A673 (cell line): ENCODE results near the gene TOMM5.

Experiments used
- EZH2 ChIP-seq: fragments of 200-600 bp; sonication (generic); IDR thresholded peaks from 2 replicates; pipeline ENCODE4 v1.6.1; 2017; ENCODE audit warnings: borderline replicate concordance, low read depth, mild to moderate bottlenecking, mixed read lengths, antibody characterized with exemption, low read length; ENCODE audit not compliant: poor library complexity, severe bottlenecking
- TF ChIP-seq, protein P1 (sequence below): fragments of 300-800, 200-600 bp; sonication (generic); conservative IDR thresholded peaks from 2 replicates; pipeline ENCODE4 v1.5.1; 2017; ENCODE audit warnings: low read depth, mild to moderate bottlenecking, antibody characterized with exemption, low read length, moderate library complexity, mixed read lengths

DNA sequence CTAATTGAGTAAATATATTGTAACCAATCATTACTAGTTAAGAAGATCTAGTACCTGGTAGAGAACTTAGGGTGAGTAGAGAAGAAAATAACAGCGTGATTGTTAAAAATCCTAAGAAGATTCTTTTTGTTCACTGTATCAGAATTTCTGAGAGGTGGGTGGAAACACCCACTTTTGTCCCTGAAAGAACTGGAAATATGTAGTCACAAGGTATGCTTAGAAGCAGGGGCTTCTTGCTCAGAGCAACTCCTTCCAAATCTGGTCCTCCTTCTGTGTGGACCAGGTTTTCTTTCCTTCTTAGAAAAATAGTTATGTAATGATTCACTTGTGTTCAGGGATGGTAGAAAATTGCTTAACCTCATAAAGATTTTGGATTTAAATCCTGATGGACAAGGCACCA is 11.9 kb upstream of the TOMM5 start:
- no peak for TF ChIP-seq EZH2
- TF ChIP-seq, protein P1, sequence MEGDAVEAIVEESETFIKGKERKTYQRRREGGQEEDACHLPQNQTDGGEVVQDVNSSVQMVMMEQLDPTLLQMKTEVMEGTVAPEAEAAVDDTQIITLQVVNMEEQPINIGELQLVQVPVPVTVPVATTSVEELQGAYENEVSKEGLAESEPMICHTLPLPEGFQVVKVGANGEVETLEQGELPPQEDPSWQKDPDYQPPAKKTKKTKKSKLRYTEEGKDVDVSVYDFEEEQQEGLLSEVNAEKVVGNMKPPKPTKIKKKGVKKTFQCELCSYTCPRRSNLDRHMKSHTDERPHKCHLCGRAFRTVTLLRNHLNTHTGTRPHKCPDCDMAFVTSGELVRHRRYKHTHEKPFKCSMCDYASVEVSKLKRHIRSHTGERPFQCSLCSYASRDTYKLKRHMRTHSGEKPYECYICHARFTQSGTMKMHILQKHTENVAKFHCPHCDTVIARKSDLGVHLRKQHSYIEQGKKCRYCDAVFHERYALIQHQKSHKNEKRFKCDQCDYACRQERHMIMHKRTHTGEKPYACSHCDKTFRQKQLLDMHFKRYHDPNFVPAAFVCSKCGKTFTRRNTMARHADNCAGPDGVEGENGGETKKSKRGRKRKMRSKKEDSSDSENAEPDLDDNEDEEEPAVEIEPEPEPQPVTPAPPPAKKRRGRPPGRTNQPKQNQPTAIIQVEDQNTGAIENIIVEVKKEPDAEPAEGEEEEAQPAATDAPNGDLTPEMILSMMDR: no peak
